Stimulated activated naive CD8-positive, alpha-beta T cell treated with anti-CD3 and anti-CD28 coated beads, Interleukin-15, Interleukin-2, amounts not matched to agents 100 ng/mL and 50 ng/mL, for 24 hours (primary cell): ENCODE measurements around the gene ZAR1L.
A peak's percentile ranks its signal among the peaks of the same experiment; 100 is the strongest.

Source experiments
- H3K27ac Mint-ChIP-seq: one replicate; pipeline ENCODE4 v1.8.0; 2021; ENCODE audit warnings: mild to moderate bottlenecking, mixed read lengths
- H3K27me3 Mint-ChIP-seq: one replicate; pipeline ENCODE4 v1.8.0; 2021; ENCODE audit warnings: mixed read lengths
- H3K36me3 Mint-ChIP-seq: one replicate; pipeline ENCODE4 v1.8.0; 2021; ENCODE audit warnings: low read depth, mixed read lengths
- H3K4me1 Mint-ChIP-seq: one replicate; pipeline ENCODE4 v1.8.0; 2021; ENCODE audit warnings: low read depth, mixed read lengths
- H3K4me3 Mint-ChIP-seq: one replicate; pipeline ENCODE4 v1.8.0; 2021; ENCODE audit warnings: mild to moderate bottlenecking, mixed read lengths
- H3K9me3 Mint-ChIP-seq: one replicate; pipeline ENCODE4 v1.8.0; 2021; ENCODE audit warnings: mixed read lengths

ZAR1L gene

GRCh38 chr13:32314271-32315237, 609 bp downstream of the ZAR1L start:
- peak overlapping the region; percentile 92 for H3K4me3 Mint-ChIP-seq
- peaks cover 21% of the 10 kb centered on the region for H3K4me1 Mint-ChIP-seq
- H3K27ac Mint-ChIP-seq, result peak overlapping the region; percentile 99
- H3K27me3 Mint-ChIP-seq, result no peaks in the 10 kb centered on the region
- no peaks in the 10 kb centered on the region for H3K9me3 Mint-ChIP-seq
- H3K36me3 Mint-ChIP-seq, result peaks cover 20% of the 10 kb centered on the region

DNA sequence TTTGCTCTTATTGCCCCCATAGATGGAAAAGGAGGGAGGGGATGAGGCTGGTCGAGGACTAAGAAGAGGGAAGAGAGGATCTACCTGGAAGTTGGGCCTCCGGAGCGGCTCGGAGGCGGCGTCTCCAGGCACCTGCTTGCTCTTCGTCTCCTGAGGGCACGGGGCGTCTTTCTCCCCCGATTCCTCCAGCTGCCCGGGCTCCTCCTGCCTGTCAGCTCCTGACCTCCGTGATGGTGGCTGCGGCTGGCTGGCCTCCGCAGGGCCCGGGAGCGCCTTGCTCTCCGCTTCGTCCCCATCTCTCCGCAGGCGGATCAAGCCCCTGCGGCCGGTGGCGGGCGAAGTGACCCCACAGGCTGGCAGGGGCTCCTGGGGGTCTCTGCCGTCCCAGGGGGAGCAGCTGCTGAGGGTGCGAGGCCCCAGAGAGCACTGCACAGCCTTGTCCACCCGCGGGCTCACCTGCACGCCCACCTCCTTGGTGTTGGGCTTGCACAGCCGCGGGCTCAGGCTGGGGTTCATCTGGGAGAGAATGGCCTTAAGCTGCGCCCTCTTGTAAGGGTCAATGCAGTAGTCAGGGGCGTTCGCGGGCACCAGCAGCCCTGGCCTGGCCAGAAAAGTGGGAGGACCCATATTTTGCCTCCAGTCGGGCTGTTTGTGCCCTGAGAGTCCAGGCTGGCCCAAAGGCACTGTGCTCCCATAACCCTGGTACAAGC, 3.8 kb downstream of the ZAR1L start:
- Mint-ChIP-seq H3K36me3 (peaks cover 3% of the 10 kb centered on the region), H3K4me1 (peaks cover 21% of the 10 kb centered on the region), H3K9me3 (no peaks in the 10 kb centered on the region), H3K4me3 (no peak overlapping the region), H3K27ac (no peak overlapping the region), H3K27me3 (no peaks in the 10 kb centered on the region)

GRCh38 chr13:32310134-32310706, 4.9 kb downstream of the ZAR1L start:
- H3K4me1 Mint-ChIP-seq, result peaks cover 20% of the 10 kb centered on the region
- no peaks in the 10 kb centered on the region for H3K36me3 Mint-ChIP-seq
- H3K4me3 Mint-ChIP-seq, result no peak overlapping the region
- H3K9me3 Mint-ChIP-seq, result no peaks in the 10 kb centered on the region
- H3K27me3 Mint-ChIP-seq, result no peaks in the 10 kb centered on the region
- no peak overlapping the region for H3K27ac Mint-ChIP-seq

DNA sequence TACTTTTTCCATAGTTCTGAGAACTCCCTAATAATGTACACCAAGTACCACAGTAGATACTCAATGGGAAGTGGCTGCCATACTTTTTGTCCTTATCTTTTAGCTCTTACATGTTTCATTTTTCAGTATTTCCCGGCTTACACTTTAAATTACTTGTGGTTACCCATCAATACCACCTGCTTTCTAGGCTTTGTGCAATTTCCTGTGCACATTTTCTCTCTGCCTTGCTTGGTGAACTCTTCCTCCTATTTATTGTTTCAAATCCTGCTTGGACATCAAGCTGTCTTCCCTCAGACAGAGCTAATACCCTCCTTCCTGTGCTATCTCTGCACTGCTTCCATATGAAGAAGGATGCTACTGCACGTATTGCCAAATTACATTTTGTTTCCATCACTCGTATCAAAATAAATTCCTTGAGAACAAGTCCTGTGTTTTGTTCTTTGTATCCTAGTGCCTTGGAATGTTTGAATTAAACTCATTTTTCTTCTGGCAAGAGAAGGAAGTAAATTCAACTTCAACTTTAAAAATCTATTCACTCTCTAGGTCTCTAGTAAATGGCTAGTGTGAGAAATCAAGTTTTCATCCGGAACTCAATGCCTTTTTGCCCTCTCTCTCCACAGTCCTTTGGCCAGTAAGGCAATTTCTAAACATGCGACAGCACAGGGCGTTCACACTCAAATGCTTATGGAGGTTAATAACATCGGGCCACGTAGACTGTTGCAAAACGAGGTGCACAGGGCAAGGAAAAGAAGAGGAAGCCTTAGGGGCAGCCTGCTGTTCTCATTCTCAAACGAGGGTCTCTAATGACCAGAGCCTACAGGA, 5.6 kb downstream of the ZAR1L start:
- no peak overlapping the region for H3K27ac Mint-ChIP-seq
- no peaks in the 10 kb centered on the region for H3K36me3 Mint-ChIP-seq
- H3K4me1 Mint-ChIP-seq, result peaks cover 13% of the 10 kb centered on the region
- H3K9me3 Mint-ChIP-seq, result no peaks in the 10 kb centered on the region
- H3K4me3 Mint-ChIP-seq, result no peak overlapping the region
- H3K27me3 Mint-ChIP-seq, result no peaks in the 10 kb centered on the region

- peaks cover 8% of the 10 kb centered on the region for H3K4me1 Mint-ChIP-seq
- no peak overlapping the region for H3K27ac Mint-ChIP-seq
These were observed 9.5 kb downstream of the ZAR1L start for GRCh38 chr13:32305646-32306045.

DNA sequence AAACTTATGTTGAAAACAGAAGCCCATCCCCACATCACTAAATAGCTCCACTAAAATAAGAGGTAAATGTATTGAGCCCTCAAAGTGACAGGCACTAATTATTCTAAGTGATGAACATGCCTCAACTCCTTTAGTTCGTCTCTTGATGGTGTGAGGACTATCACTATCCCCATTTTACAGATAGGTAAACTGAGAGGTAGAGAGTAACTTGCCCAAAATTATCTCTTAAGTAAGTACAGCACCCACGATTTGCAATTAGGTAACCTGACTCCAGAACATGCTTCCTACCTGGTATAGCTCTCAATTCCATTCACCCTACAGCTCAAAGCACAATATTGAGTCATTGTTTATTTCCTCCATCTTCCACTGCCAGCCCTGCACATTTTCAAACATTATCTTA, 12.7 kb downstream of the ZAR1L start:
- H3K4me3 Mint-ChIP-seq, result no peak overlapping the region
- H3K36me3 Mint-ChIP-seq, result no peaks in the 10 kb centered on the region
- no peaks in the 10 kb centered on the region for H3K9me3 Mint-ChIP-seq

More at GRCh38 chr13:32305646-32306045, 9.5 kb downstream of the ZAR1L start:
- no peaks in the 10 kb centered on the region for H3K27me3 Mint-ChIP-seq
- H3K36me3 Mint-ChIP-seq, result no peaks in the 10 kb centered on the region
- no peaks in the 10 kb centered on the region for H3K9me3 Mint-ChIP-seq
- no peak overlapping the region for H3K4me3 Mint-ChIP-seq

GRCh38 chr13:32300920-32301319, 14.2 kb downstream of the ZAR1L start:
- Mint-ChIP-seq H3K36me3 (no peaks in the 10 kb centered on the region), H3K27ac (no peak overlapping the region), H3K4me3 (no peak overlapping the region), H3K4me1 (peaks cover 8% of the 10 kb centered on the region), H3K9me3 (no peaks in the 10 kb centered on the region), H3K27me3 (peaks cover 24% of the 10 kb centered on the region)

More for the DNA sequence above, 12.7 kb downstream of the ZAR1L start:
- peaks cover 21% of the 10 kb centered on the region for H3K27me3 Mint-ChIP-seq
- no peak overlapping the region for H3K27ac Mint-ChIP-seq
- H3K4me1 Mint-ChIP-seq, result peaks cover 2% of the 10 kb centered on the region

- H3K27ac Mint-ChIP-seq, result no peak overlapping the region
- H3K36me3 Mint-ChIP-seq, result no peaks in the 10 kb centered on the region
- no peaks in the 10 kb centered on the region for H3K9me3 Mint-ChIP-seq
- H3K27me3 Mint-ChIP-seq, result peaks cover 25% of the 10 kb centered on the region
- H3K4me1 Mint-ChIP-seq, result peaks cover 8% of the 10 kb centered on the region
- no peak overlapping the region for H3K4me3 Mint-ChIP-seq
These were observed 14.8 kb downstream of the ZAR1L start for GRCh38 chr13:32300406-32300805.

GRCh38 chr13:32299893-32300292, 15.3 kb downstream of the ZAR1L start:
- Mint-ChIP-seq H3K27ac (no peak overlapping the region), H3K4me1 (peaks cover 8% of the 10 kb centered on the region), H3K9me3 (no peaks in the 10 kb centered on the region), H3K27me3 (peaks cover 25% of the 10 kb centered on the region), H3K4me3 (no peak overlapping the region), H3K36me3 (no peaks in the 10 kb centered on the region)

- peaks cover 8% of the 10 kb centered on the region for H3K4me1 Mint-ChIP-seq
- H3K27ac Mint-ChIP-seq, result no peak overlapping the region
- no peaks in the 10 kb centered on the region for H3K36me3 Mint-ChIP-seq
- no peak overlapping the region for H3K4me3 Mint-ChIP-seq
- no peaks in the 10 kb centered on the region for H3K9me3 Mint-ChIP-seq
- peaks cover 25% of the 10 kb centered on the region for H3K27me3 Mint-ChIP-seq
These were observed 16.5 kb downstream of the ZAR1L start for GRCh38 chr13:32298695-32299094.

DNA sequence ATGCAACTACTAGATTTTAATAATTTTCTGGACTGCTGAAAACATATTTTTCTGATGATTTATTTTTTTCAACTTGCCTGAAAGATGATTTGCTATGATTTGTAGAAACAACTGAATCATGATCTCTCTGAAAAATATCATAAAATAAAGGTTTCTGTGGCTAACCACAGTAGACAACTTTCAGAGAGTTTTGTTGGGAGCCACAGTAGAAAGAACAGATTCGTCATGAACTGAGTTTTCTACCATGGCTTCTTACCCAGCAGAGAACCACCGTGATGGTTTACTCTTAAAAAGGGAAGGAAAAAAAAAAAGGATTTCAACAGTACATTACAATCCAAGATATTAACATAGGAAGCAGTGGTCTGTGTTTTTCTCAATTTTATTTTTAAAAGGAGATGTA, 18.0 kb downstream of the ZAR1L start:
- H3K36me3 Mint-ChIP-seq, result no peaks in the 10 kb centered on the region
- no peak overlapping the region for H3K27ac Mint-ChIP-seq
- H3K27me3 Mint-ChIP-seq, result peaks cover 25% of the 10 kb centered on the region

DNA sequence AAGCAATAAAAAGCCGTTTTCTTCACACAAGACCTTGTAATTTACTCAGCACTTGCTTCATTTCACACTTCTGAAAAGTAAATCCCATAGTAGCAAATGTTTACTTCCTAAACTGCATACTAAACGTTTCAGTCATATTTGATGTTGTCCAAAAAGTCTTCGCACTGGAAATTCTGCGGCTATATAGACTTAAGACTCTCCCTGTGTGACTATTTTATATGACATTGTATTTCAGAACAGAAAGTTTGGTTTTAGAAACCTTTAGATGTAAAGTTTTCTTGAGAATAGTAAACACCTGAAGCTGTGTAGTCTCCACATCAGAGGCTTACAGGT, 29.6 kb downstream of the ZAR1L start:
- Mint-ChIP-seq H3K9me3 (no peaks in the 10 kb centered on the region), H3K27me3 (no peaks in the 10 kb centered on the region), H3K27ac (no peak overlapping the region), H3K4me1 (no peaks in the 10 kb centered on the region), H3K4me3 (no peak overlapping the region), H3K36me3 (no peaks in the 10 kb centered on the region)

More for the DNA sequence above, 18.0 kb downstream of the ZAR1L start:
- Mint-ChIP-seq H3K9me3 (no peaks in the 10 kb centered on the region), H3K4me3 (no peak overlapping the region), H3K4me1 (peaks cover 8% of the 10 kb centered on the region)

DNA sequence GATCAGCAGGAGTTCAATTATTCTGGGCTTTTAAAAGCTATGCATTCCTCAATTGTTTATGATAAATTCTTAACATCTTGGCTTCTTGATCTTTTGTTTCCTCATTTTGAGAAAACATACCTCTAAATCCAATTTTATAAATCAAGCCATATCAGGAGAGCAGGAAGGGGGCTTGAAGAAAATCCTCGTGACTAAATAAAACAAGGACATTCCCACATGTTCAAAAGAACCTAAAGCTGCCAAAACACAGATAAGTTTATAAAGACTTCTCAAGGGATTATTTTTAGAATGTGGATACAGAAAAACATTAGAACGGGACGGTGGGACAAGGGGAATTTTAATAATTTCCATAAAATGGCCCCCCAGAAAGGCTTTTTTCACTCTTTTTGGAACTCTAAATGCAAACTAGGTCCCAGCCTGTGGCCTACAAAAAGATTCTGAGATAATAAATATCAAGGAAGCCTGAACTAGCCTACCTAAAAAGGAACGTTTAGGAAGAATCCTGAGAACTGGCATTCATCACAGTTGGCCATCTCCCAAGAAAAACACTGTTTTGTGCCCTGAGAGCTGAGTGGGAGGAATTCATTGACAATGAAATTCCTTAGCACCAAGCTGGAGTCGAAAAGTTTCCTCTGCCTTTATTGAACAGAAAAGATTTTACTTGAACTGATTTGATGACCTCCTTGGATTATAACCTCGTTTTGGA, 30.1 kb downstream of the ZAR1L start:
- no peaks in the 10 kb centered on the region for H3K36me3 Mint-ChIP-seq
- H3K27me3 Mint-ChIP-seq, result no peaks in the 10 kb centered on the region
- no peak overlapping the region for H3K4me3 Mint-ChIP-seq
- H3K27ac Mint-ChIP-seq, result no peak overlapping the region
- no peaks in the 10 kb centered on the region for H3K4me1 Mint-ChIP-seq
- no peaks in the 10 kb centered on the region for H3K9me3 Mint-ChIP-seq

DNA sequence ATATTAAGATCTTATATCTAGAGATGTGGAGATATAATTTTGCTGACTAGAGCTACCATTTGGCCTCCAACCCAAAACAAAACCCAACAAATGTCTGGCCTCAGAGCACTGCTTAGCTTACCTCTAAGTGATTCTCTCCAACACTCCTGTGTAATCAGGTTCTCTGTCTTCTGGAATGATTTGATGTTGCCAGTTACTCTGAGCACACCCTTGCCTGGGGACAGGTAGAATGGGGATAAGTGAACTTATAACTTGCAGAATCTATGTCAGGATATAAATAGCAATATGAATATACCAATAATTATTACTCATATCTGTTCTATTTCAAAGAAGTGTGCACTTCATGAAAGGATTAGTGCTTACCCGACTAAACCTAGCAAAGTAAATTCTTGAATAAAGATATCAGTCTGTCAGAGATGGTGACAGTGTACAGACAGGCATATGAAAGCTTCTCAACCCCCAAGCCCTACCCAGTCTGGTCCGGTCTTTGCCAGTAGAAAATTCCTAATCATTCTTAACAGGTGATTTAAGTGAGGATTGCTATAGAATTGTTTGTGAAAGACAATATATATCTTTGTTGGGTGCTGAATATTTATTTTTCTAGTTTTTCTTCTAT, 33.0 kb downstream of the ZAR1L start:
- no peak overlapping the region for H3K4me3 Mint-ChIP-seq
- no peaks in the 10 kb centered on the region for H3K27me3 Mint-ChIP-seq
- no peak overlapping the region for H3K27ac Mint-ChIP-seq

More for the DNA sequence above, 33.0 kb downstream of the ZAR1L start:
- Mint-ChIP-seq H3K9me3 (no peaks in the 10 kb centered on the region), H3K4me1 (no peaks in the 10 kb centered on the region), H3K36me3 (no peaks in the 10 kb centered on the region)
